Loucy (cell line): ENCODE results near the gene ATG16L2.

ENCODE experiments used
- H2AFZ ChIP-seq: fragments of 200-600 bp; sonication (generic); 2 replicates; pipeline ENCODE4 v1.6.0; 2016; ENCODE audit warnings: antibody characterized with exemption, mild to moderate bottlenecking, low read length, moderate library complexity
- H3F3A ChIP-seq: fragments of 200-600 bp; 2 replicates; pipeline ENCODE4 v1.6.0; 2016; ENCODE audit warnings: antibody characterized with exemption, low read depth, mild to moderate bottlenecking
- H3K27me3 ChIP-seq: fragments of 200-600 bp; sonication (generic); 2 replicates; pipeline ENCODE4 v1.6.1; 2014; ENCODE audit warnings: low read length, mild to moderate bottlenecking; ENCODE audit not compliant: insufficient read depth, poor library complexity, severe bottlenecking
- H3K36me3 ChIP-seq: fragments of 200-600 bp; sonication (generic); 2 replicates; pipeline ENCODE4 v1.6.1; 2016; ENCODE audit warnings: low read length; ENCODE audit not compliant: insufficient read depth
- H3K4me1 ChIP-seq: fragments of 200-600 bp; sonication (generic); 2 replicates; pipeline ENCODE4 v1.5.1; 2014; ENCODE audit warnings: low read length, mild to moderate bottlenecking; ENCODE audit not compliant: insufficient read depth, poor library complexity, severe bottlenecking
- H3K4me2 ChIP-seq: fragments of 200-600 bp; sonication (generic); 2 replicates; pipeline ENCODE4 v1.6.0; 2014; ENCODE audit warnings: antibody characterized with exemption, low read length, low read depth, mild to moderate bottlenecking; ENCODE audit not compliant: poor library complexity, severe bottlenecking
- H3K4me3 ChIP-seq: fragments of 200-600 bp; sonication (generic); 2 replicates; pipeline ENCODE4 v1.5.1; 2014; ENCODE audit warnings: low read length, mild to moderate bottlenecking, mixed read lengths; ENCODE audit not compliant: poor library complexity, severe bottlenecking
- H3K79me2 ChIP-seq: fragments of 200-600 bp; sonication (generic); 2 replicates; pipeline ENCODE4 v1.6.1; 2014; ENCODE audit warnings: low read length; ENCODE audit not compliant: insufficient read depth
- H3K9ac ChIP-seq: fragments of 200-600 bp; sonication (generic); 2 replicates; pipeline ENCODE4 v1.6.0; 2014; ENCODE audit warnings: mild to moderate bottlenecking, low read depth, low read length, moderate library complexity; ENCODE audit not compliant: poor library complexity, severe bottlenecking
- H3K9me2 ChIP-seq: fragments of 200-600 bp; sonication (generic); replicated peaks from 2 replicates; pipeline ENCODE4 v1.6.1; 2016; ENCODE audit warnings: low read depth, low read length, mixed read lengths
- H3K9me3 ChIP-seq: fragments of 200-600 bp; sonication (generic); 2 replicates; pipeline ENCODE4 v1.6.1; 2014; ENCODE audit warnings: mild to moderate bottlenecking, antibody characterized with exemption, low read length, low read depth; ENCODE audit not compliant: insufficient read depth
- H4K20me1 ChIP-seq: fragments of 200-600 bp; sonication (generic); 2 replicates; pipeline ENCODE4 v1.6.0; 2014; ENCODE audit warnings: antibody characterized with exemption, low read length, mild to moderate bottlenecking; ENCODE audit not compliant: insufficient read depth, poor library complexity, severe bottlenecking
- EZH2phosphoT487 ChIP-seq: fragments of 200-600 bp; IDR thresholded peaks from 2 replicates; pipeline ENCODE4 v1.6.1; 2018; ENCODE audit warnings: antibody characterized with exemption, mild to moderate bottlenecking, moderate library complexity, borderline replicate concordance
- TF ChIP-seq, protein P1 (sequence below): fragments of 200-600 bp; sonication (generic); conservative IDR thresholded peaks from 2 replicates; pipeline ENCODE4 v1.5.1; 2014; ENCODE audit warnings: mild to moderate bottlenecking, antibody characterized with exemption, low read length

Gene ATG16L2

DNA sequence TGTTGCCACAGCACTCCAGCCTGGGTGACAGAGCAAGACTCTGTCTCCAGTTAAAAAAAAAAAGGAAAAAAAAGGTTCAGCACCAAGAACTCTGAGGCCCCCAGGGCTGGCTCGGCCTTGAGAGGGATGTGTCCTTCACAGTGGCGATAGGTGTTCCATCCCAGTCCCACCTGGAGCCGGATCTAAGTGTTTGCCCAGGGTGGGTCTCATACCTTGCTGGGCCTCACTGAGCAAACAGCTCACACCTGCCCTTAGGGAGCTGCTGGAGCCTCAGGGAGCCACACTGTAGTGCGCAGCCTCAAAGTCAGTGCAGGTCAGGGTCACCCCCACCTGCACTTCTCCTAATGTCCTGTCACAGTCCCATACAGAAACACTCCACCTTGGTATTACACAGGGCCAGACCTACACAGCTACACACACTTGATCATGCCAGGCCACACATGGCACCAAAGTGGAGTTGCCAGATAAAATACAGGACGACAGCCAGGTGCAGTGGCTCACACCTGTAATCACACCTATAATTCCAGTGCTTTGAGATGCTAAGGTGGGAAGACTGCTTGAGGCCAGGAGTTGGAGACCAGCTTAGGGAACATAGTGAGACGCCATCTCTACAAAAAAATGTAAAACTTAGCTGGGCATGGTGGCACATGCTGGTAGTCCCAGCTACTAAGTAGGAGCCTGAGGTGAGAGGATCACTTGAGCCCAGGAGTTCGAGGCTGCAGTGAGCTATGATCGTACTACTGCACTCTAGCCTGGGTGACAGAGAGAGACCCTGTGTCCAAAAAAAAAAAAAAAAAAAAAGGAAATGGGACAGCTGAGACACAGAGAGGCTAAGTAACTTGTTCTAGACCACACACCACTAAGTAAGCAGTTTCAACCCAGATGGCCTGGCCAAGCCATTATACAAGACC is 27.7 kb upstream of the ATG16L2 start:
- Histone ChIP-seq H3K4me1 (peaks cover 37% of the 10 kb centered on the region), H3F3A (no peaks in the 10 kb centered on the region), H3K4me3 (no peak overlapping the region), H3K9ac (no peak overlapping the region), H3K36me3 (no peaks in the 10 kb centered on the region), H2AFZ (no peak overlapping the region), H3K9me3 (no peaks in the 10 kb centered on the region), H3K79me2 (no peaks in the 10 kb centered on the region), H4K20me1 (no peaks in the 10 kb centered on the region), H3K4me2 (peak overlapping the region; percentile 0), H3K27me3 (no peaks in the 10 kb centered on the region), H3K9me2 (no peaks in the 10 kb centered on the region)
- no peak for TF ChIP-seq EZH2phosphoT487
- TF ChIP-seq, protein P1, sequence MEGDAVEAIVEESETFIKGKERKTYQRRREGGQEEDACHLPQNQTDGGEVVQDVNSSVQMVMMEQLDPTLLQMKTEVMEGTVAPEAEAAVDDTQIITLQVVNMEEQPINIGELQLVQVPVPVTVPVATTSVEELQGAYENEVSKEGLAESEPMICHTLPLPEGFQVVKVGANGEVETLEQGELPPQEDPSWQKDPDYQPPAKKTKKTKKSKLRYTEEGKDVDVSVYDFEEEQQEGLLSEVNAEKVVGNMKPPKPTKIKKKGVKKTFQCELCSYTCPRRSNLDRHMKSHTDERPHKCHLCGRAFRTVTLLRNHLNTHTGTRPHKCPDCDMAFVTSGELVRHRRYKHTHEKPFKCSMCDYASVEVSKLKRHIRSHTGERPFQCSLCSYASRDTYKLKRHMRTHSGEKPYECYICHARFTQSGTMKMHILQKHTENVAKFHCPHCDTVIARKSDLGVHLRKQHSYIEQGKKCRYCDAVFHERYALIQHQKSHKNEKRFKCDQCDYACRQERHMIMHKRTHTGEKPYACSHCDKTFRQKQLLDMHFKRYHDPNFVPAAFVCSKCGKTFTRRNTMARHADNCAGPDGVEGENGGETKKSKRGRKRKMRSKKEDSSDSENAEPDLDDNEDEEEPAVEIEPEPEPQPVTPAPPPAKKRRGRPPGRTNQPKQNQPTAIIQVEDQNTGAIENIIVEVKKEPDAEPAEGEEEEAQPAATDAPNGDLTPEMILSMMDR: no peak

DNA sequence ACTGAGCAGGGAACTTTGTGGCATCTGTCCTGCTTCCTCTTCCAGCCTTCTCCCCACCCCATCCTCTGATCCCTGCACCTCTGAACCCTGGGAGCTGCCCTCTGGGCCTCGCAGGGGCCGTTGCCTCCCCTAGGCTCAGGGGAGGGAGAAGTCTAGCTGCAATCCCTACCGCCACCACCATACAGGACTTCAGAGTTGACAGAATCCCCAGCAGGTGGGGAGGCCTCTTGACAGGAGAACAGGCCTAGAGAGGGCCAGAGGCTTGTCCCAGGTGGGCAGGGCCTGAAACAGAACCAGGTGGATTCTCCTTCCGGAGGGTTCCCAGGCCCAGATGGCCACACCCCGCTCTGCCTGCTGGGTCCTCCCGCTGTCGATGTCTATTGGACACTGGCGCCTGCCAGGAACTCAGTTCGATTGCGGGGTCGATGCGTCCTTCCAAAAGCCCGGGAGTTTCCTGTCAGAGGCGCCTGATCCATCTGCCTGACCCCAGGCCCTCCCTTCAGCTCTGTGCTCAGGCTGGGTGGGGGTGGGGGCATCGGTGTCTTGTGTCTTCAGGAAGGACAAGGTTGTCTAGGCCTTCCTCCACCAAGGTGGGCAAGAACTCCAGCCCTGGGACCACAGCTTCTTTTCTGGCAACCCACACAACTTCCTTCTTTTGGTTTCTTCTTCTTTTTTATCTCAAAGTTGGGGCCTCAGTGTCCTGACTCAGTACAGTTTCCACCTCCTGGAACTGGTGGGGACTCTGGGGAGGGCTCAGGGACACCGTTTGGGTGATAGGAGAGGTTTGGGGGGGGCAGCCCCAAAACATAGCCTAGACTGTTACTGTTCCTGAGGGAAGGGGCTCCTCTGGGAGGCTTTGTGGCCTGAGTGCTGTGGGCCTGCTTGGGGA is 26.8 kb upstream of the ATG16L2 start:
- Histone ChIP-seq H3K9me2 (no peaks in the 10 kb centered on the region), H3K9me3 (no peaks in the 10 kb centered on the region), H3F3A (no peaks in the 10 kb centered on the region), H3K9ac (no peak overlapping the region), H3K27me3 (no peaks in the 10 kb centered on the region), H3K36me3 (no peaks in the 10 kb centered on the region), H3K4me2 (peak overlapping the region; percentile 39), H4K20me1 (no peaks in the 10 kb centered on the region), H3K79me2 (peaks cover 4% of the 10 kb centered on the region), H2AFZ (no peak overlapping the region), H3K4me3 (no peak overlapping the region), H3K4me1 (peaks cover 32% of the 10 kb centered on the region)
- TF ChIP-seq EZH2phosphoT487: no peak
- TF ChIP-seq, protein P1: peak; percentile 42

DNA sequence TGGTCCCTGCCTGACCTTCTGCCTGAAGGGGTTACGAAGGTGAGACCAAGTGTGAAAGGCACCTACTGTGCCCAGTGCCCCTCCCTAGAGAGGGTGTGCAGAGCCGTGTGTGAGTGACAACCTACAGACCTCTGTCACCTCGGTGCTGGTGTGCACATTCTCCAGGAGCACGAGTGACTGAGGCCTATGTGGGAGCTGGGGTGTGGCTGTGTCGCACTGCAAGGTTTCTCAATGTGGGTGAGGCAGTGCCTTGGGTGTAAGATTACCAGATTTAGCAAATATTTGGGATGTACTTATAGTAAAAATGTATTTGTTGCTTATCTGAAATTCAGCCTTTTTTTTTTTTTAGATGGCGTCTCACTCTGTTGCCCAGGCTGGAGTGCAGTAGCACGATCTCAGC is 26.0 kb upstream of the ATG16L2 start:
- H3K79me2 ChIP-seq: peaks cover 10% of the 10 kb centered on the region
- no peaks in the 10 kb centered on the region for H3K9me2 ChIP-seq
- H3F3A ChIP-seq: no peaks in the 10 kb centered on the region
- no peaks in the 10 kb centered on the region for H3K36me3 ChIP-seq
- no peaks in the 10 kb centered on the region for H3K27me3 ChIP-seq
- no peak overlapping the region for H3K4me3 ChIP-seq
- no peak overlapping the region for H2AFZ ChIP-seq
- H3K4me1 ChIP-seq: peaks cover 35% of the 10 kb centered on the region
- TF ChIP-seq EZH2phosphoT487: no peak
- TF ChIP-seq, protein P1: no peak
- H3K4me2 ChIP-seq: peak overlapping the region; percentile 39
- no peak overlapping the region for H3K9ac ChIP-seq
- no peaks in the 10 kb centered on the region for H3K9me3 ChIP-seq
- no peaks in the 10 kb centered on the region for H4K20me1 ChIP-seq
